OCI-LY3 (cell line): ENCODE measurements around the gene SESN1.

ENCODE experiments used
- H2AFZ ChIP-seq: fragments of 200-600, 300-600 bp; shearing (Covaris generic); 2 replicates; pipeline ENCODE4 v1.6.0; 2014; ENCODE audit warnings: antibody characterized with exemption, low read depth, low read length
- H3K27ac ChIP-seq: fragments of 200-600, 300-600 bp; sonication (generic); 2 replicates; pipeline ENCODE4 v1.5.1; 2014; ENCODE audit warnings: mild to moderate bottlenecking, low read length, moderate library complexity, mixed read lengths
- H3K27me3 ChIP-seq: fragments of 200-600, 300-600 bp; sonication (generic); 2 replicates; pipeline ENCODE4 v1.6.1; 2014; ENCODE audit warnings: low read depth, low read length, mixed read lengths
- H3K36me3 ChIP-seq: fragments of 200-600, 300-600 bp; sonication (generic); replicated peaks from 2 replicates; pipeline ENCODE3; 2014; ENCODE audit warnings: low read depth, low read length, mixed read lengths
- H3K4me1 ChIP-seq: fragments of 300-600, 200-600 bp; sonication (generic); 2 replicates; pipeline ENCODE4 v1.6.1; 2014; ENCODE audit warnings: low read length, mixed read lengths
- H3K4me2 ChIP-seq: fragments of 200-600, 300-600 bp; sonication (generic); 2 replicates; pipeline ENCODE4 v1.6.1; 2014; ENCODE audit warnings: low read length, mixed read lengths
- H3K4me3 ChIP-seq: fragments of 300-600, 200-600 bp; sonication (generic); 2 replicates; pipeline ENCODE4 v1.5.1; 2014; ENCODE audit warnings: antibody characterized with exemption, mild to moderate bottlenecking, low read length, moderate library complexity
- H3K79me2 ChIP-seq: fragments of 300-600, 200-600 bp; shearing (Covaris generic); 2 replicates; pipeline ENCODE4 v1.6.1; 2014; ENCODE audit warnings: mild to moderate bottlenecking, low read length, mixed read lengths
- H3K9ac ChIP-seq: fragments of 300-600, 200-600 bp; shearing (Covaris generic); 2 replicates; pipeline ENCODE4 v1.6.0; 2014; ENCODE audit warnings: mild to moderate bottlenecking, low read length, moderate library complexity
- H3K9me3 ChIP-seq: fragments of 200-600, 300-600 bp; shearing (Covaris generic); 2 replicates; pipeline ENCODE4 v1.6.1; 2014; ENCODE audit warnings: low read length, mixed read lengths; ENCODE audit not compliant: insufficient read depth
- H4K20me1 ChIP-seq: fragments of 200-600, 300-600 bp; sonication (generic); 2 replicates; pipeline ENCODE4 v1.6.1; 2016; ENCODE audit warnings: low read length, mixed read lengths; ENCODE audit not compliant: insufficient read depth
- CTCF ChIP-seq: fragments of 200-600, 300-600 bp; sonication (generic); IDR thresholded peaks from 2 replicates; pipeline ENCODE4 v1.5.1; 2014; ENCODE audit warnings: antibody characterized with exemption, low read length, low read depth
- EZH2phosphoT487 ChIP-seq: fragments of 200-600 bp; shearing (Covaris generic); IDR thresholded peaks from 2 replicates; pipeline ENCODE4 v1.6.1; 2018; ENCODE audit warnings: antibody characterized with exemption, mixed run types, low read depth

Gene SESN1

GRCh38 chr6:108993876-108994275 lies 100.8 kb downstream of the SESN1 start:
- Histone ChIP-seq H3K4me3 (no peak overlapping the region), H3K79me2 (no peaks in the 10 kb centered on the region), H3K27ac (no peak overlapping the region), H3K4me2 (no peak overlapping the region), H3K9ac (no peak overlapping the region), H2AFZ (no peak overlapping the region), H3K9me3 (no peaks in the 10 kb centered on the region), H3K27me3 (no peaks in the 10 kb centered on the region), H3K4me1 (no peaks in the 10 kb centered on the region), H3K36me3 (no peaks in the 10 kb centered on the region), H4K20me1 (no peaks in the 10 kb centered on the region)
- TF ChIP-seq CTCF (no peak), EZH2phosphoT487 (no peak)

- Histone ChIP-seq H3K79me2 (no peaks in the 10 kb centered on the region), H4K20me1 (no peaks in the 10 kb centered on the region), H2AFZ (no peak overlapping the region), H3K27me3 (no peaks in the 10 kb centered on the region), H3K4me3 (no peak overlapping the region), H3K9ac (no peak overlapping the region), H3K4me2 (no peak overlapping the region), H3K27ac (no peak overlapping the region), H3K9me3 (no peaks in the 10 kb centered on the region), H3K36me3 (no peaks in the 10 kb centered on the region), H3K4me1 (no peaks in the 10 kb centered on the region)
- TF ChIP-seq EZH2phosphoT487 (no peak), CTCF (no peak)
Observed at GRCh38 chr6:108989700-108990099, 104.9 kb downstream of the SESN1 start.

GRCh38 chr6:108988765-108989164 lies 105.9 kb downstream of the SESN1 start:
- Histone ChIP-seq H3K4me1 (no peaks in the 10 kb centered on the region), H3K4me2 (no peak overlapping the region), H3K9me3 (no peaks in the 10 kb centered on the region), H3K9ac (no peak overlapping the region), H3K27ac (no peak overlapping the region), H4K20me1 (no peaks in the 10 kb centered on the region), H3K27me3 (no peaks in the 10 kb centered on the region), H3K36me3 (no peaks in the 10 kb centered on the region), H3K79me2 (no peaks in the 10 kb centered on the region), H3K4me3 (no peak overlapping the region), H2AFZ (no peak overlapping the region)
- TF ChIP-seq CTCF (no peak), EZH2phosphoT487 (no peak)

- H3K9me3 ChIP-seq, result no peaks in the 10 kb centered on the region
- no peak overlapping the region for H3K4me3 ChIP-seq
- H3K79me2 ChIP-seq, result no peaks in the 10 kb centered on the region
- H3K27me3 ChIP-seq, result no peaks in the 10 kb centered on the region
- H3K9ac ChIP-seq, result no peak overlapping the region
- TF ChIP-seq EZH2phosphoT487 (no peak), CTCF (no peak)
- no peak overlapping the region for H3K27ac ChIP-seq
- H3K4me2 ChIP-seq, result no peak overlapping the region
- no peaks in the 10 kb centered on the region for H3K36me3 ChIP-seq
- no peak overlapping the region for H2AFZ ChIP-seq
- no peaks in the 10 kb centered on the region for H3K4me1 ChIP-seq
- no peaks in the 10 kb centered on the region for H4K20me1 ChIP-seq
Observed at GRCh38 chr6:108988296-108988695, 106.3 kb downstream of the SESN1 start.
